NB4 (cell line): ENCODE measurements around the gene EDARADD.
"Not testable (repeated sequence)": the region's sequence is repeated elsewhere in the genome, so short reads cannot be mapped to it uniquely, and the experiment has no call there.

Experiments
- DNase-seq: peaks from one replicate; pipeline ENCODE4 v3.0.0; 2010; ENCODE audit warnings: low read depth
- H3K4me3 ChIP-seq: one replicate; pipeline ENCODE4 v1.5.1; 2011; ENCODE audit warnings: mild to moderate bottlenecking, low read depth, low read length, moderate library complexity
- CTCF ChIP-seq: IDR thresholded peaks from one replicate; pipeline ENCODE4 v1.5.1; 2012; ENCODE audit warnings: low read depth, low read length
- MAX ChIP-seq: IDR thresholded peaks from 2 replicates; pipeline ENCODE4 v1.6.1; 2011; ENCODE audit warnings: low read depth, low read length
- MYC ChIP-seq: IDR thresholded peaks from 2 replicates; pipeline ENCODE4 v1.6.1; 2011; ENCODE audit warnings: low read depth, low read length
- POLR2A ChIP-seq: IDR thresholded peaks from 2 replicates; pipeline ENCODE4 v1.6.1; 2011; ENCODE audit warnings: mild to moderate bottlenecking; ENCODE audit not compliant: insufficient read length; ENCODE audit errors: extremely low read depth

Gene EDARADD

GRCh38 chr1:236365999-236366570 lies 28.0 kb upstream of the EDARADD start:
- no peak for DNase-seq
- H3K4me3 ChIP-seq: no peak overlapping the region
- no peak for TF ChIP-seq CTCF
- TF ChIP-seq MAX: no peak
- TF ChIP-seq POLR2A: no peak
- no peak for TF ChIP-seq MYC

- not testable (repeated sequence) for DNase-seq, H3K4me3 ChIP-seq
These were observed 27.4 kb upstream of the EDARADD start for GRCh38 chr1:236366681-236367080.

GRCh38 chr1:236370420-236370819 lies 23.7 kb upstream of the EDARADD start:
- no peak for DNase-seq
- TF ChIP-seq CTCF (no peak), POLR2A (no peak), MAX (no peak), MYC (no peak)
- H3K4me3 ChIP-seq: no peak overlapping the region

- H3K4me3 ChIP-seq: no peak overlapping the region
- no peak for DNase-seq
- no peak for TF ChIP-seq MYC
- no peak for TF ChIP-seq MAX
- no peak for TF ChIP-seq CTCF
- no peak for TF ChIP-seq POLR2A
These were observed 23.0 kb upstream of the EDARADD start for GRCh38 chr1:236371083-236371482.

- TF ChIP-seq CTCF (no peak), MYC (no peak), MAX (no peak), POLR2A (no peak)
- no peak for DNase-seq
- H3K4me3 ChIP-seq: no peak overlapping the region
These were observed 16.1 kb upstream of the EDARADD start for GRCh38 chr1:236377832-236378535.

GRCh38 chr1:236381565-236382158 lies 12.4 kb upstream of the EDARADD start:
- TF ChIP-seq POLR2A: no peak
- no peak for TF ChIP-seq MYC
- TF ChIP-seq MAX: no peak
- no peak for TF ChIP-seq CTCF
- DNase-seq: no peak
- H3K4me3 ChIP-seq: no peak overlapping the region
